HG03571 (cell line): ENCODE measurements around the gene PCOLCE2.
"Not testable (repeated sequence)": the region's sequence is repeated elsewhere in the genome, so short reads cannot be mapped to it uniquely, and the experiment has no call there.

Experiments
- ATAC-seq: cut with Tn5 transposase; IDR thresholded peaks from one replicate; pipeline ENCODE4 v1.9.1; 2021; ENCODE audit not compliant: unreplicated experiment

Gene PCOLCE2

DNA sequence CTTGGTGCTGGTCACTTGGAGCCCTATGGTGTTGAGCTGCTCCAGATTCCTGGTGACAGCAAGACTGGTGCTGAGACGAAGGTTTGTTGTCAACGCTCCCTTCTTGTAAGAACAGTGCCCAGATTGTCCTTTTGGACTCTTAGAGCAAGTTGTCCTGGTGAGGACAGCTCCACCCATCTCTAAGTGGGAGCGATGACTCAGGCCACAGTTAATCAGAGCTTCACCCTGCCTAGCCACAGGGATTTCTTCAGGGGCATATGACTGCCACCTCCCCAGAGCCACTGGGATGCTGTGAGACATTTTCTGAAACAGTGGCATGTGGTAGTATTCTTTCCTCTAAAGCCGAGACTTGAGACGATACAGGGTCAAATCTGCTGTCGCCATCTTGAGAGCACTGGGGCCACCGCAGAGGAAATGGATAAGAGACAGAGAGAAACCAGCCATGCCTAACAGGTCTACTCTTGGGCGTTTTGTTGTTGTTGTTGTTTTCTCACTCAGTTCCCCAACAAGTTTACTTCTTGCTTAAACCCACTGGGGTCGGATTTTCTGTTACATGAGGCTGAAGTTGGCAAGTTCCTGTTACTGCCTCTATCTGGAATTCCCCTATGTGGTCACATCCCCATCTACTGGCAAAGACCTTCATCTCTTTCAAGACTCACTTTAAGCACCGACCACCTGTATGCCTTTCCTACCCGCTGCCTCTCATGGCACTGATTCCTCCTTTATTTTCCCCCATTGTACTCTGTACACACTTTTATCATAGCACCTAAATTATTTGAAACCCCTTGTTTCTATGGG lies 16.0 kb upstream of the PCOLCE2 start:
- no peak for ATAC-seq

- ATAC-seq = no peak
Measured at GRCh38 chr3:142902356-142902755, 13.5 kb upstream of the PCOLCE2 start.

GRCh38 chr3:142898346-142899213 lies 9.7 kb upstream of the PCOLCE2 start:
- no peak for ATAC-seq

DNA sequence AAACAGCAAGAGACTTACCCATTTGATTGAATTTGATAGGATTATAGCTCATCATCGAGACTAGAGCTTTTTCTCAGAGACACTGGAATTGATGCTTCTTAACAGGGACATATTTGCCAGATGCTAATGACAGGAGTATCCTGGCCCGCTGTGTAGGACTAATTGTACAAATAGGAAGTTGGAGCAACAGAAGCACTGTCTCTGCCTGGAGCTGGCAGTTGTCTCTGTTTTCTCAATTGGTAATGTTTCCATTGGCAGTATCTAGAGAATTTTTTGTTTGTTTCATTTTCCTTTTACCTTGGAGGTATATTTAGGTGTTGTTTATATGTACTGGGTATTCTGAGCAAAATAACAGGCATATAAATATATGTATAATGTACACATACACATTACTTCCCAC lies 8.9 kb upstream of the PCOLCE2 start:
- ATAC-seq = no peak

- ATAC-seq = no peak
Measured at GRCh38 chr3:142896996-142897395, 8.1 kb upstream of the PCOLCE2 start.

DNA sequence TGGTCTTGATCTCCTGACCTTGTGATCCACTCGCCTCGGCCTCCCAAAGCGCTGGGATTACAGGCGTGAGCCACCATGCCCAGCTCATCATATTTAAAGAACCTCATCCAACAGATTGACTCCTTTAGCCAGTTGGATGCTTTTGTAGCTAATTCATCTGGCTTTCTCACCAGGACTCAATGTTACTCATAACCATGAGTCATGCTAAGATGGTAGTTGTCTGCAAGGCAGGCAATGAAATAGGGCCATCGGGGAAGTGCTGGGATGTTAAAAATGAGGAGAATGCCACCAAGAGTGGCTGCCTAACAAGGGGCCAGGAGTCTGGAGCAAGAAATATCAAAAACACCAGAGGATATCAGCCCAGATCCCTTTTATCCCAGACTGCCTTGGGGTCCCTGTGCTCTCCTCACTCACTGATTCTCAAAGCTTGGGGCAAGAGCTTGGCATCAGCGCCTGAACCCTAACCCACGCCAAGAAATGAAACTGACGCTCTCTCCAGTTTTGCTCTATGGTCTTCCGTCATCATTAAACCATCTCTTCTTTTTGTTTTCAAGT lies 7.4 kb upstream of the PCOLCE2 start:
- no peak for ATAC-seq

- ATAC-seq = no peak
Measured at GRCh38 chr3:142894493-142894892, 5.6 kb upstream of the PCOLCE2 start.

DNA sequence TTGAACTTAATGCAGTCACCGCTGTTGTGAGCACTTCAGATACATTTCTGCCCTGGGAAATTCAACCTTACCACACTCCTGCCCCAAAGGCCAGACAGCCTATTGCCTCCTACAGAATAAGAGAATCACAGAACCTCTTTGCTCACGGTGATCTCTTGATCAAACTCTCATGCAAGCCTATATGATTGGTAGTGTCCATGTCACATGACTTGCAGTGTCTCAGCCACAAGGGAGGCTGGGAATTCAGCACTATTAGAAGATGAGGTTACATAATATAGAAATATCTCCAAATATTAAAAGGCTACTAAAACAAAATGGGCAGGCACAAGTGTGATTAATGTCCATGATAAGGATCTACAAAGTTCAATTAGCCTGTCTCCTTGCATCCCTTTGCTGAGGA lies 3.8 kb upstream of the PCOLCE2 start:
- no peak for ATAC-seq

DNA sequence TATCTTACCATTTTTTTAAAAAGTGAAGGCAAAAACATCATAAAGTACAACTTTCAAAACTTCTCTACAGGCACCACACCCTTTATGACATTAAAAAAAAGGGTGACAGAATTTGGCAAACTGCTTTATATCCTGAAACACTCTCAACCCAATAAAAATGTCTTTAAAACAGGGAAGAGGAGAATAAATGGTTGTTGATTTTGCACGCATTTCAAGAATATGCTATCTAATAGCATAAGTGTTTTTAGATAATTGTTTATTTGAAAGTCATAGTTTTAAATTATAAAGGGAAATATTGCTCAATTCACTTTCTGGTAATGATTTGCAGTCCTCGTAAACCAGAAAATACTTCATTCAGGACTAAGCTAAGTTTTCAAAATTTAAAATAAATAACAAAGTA lies 1.7 kb upstream of the PCOLCE2 start:
- ATAC-seq = no peak

GRCh38 chr3:142889212-142890014 lies 530 bp upstream of the PCOLCE2 start:
- ATAC-seq = no peak

DNA sequence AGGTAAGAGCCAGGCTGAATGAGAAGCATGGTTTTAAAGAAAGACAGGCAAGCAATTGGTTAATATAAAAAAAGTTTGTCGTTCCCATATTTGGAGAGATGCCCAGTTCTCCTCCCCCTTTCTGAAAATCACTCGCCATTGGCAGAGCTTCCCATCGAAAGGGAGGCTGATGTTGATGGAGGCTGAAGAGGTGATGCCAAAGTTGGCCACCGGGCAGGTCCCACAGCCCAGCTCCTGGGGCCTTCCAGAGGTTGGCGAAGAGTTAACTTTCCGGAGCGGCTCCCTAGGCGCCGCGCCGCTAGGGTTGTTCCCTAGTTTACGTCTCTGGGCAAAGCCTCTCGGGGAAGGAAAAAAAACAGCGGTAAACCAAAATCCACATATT lies 793 bp downstream of the PCOLCE2 start:
- no peak for ATAC-seq

- no peak for ATAC-seq
Measured at GRCh38 chr3:142886940-142887339, 1.9 kb downstream of the PCOLCE2 start.

GRCh38 chr3:142886021-142886420 lies 2.9 kb downstream of the PCOLCE2 start:
- no peak for ATAC-seq

DNA sequence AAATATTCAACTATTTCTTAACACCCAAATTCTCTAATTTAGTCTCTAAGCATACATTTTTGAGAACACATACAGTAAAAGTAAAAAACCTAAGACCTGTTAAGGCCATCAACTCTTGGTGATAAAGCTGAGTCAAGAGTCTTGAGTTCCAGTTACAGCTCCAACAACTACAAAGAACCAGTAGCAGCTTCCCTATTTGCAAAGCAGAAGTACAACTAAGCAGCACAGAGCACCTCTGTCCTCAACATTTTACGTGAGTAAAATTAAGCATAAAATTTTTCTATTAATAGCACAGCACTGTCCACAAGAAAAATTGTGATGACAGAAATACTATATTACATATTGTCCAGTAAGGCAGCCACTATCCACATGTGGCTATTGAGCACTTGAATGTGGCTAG lies 4.4 kb downstream of the PCOLCE2 start:
- no peak for ATAC-seq

- not testable (repeated sequence) for ATAC-seq
Measured at GRCh38 chr3:142883534-142883933, 5.3 kb downstream of the PCOLCE2 start.

- no peak for ATAC-seq
Measured at GRCh38 chr3:142881445-142882224, 7.2 kb downstream of the PCOLCE2 start.

- no peak for ATAC-seq
Measured at GRCh38 chr3:142878649-142879300, 10.1 kb downstream of the PCOLCE2 start.

DNA sequence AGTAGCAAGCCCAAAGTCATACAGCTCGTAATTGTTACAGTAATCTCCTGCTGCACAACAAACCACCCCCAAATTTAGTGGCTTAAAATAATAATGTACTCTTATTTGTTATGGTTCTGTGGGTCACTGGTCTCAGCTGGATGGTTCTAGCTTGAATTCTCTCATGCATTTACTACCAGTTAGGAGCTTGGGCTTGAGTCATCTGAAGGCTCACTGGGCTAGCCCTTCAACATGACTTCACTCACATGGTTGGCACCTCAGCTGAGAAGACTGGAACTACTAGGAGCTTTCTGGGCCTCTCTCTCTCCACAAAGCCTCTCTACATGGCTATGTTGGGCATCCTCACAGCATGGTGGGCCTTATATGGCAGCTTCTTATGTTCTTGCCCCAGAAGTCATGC lies 12.5 kb downstream of the PCOLCE2 start:
- no peak for ATAC-seq

- ATAC-seq = no peak
Measured at GRCh38 chr3:142875583-142876207, 13.2 kb downstream of the PCOLCE2 start.
